Adrenal gland (tissue), 12 donors: ENCODE data around the gene SERPINE2. TPM values are rescaled to one million over a fixed set of nuclear protein-coding genes. Genes with fewer than 3 reads are reported as not detected.

ENCODE experiments used
- DNase-seq, 7 donors: peaks; one replicate each; pipeline ENCODE4 v3.0.0-alpha.2; 2019 to 2020
- H3K27ac ChIP-seq, 5 donors: fragments of 200-600 bp; sonication (generic) in 4 of 5; 1 replicate in 3 of 5; 2 replicates in 2 of 5; pipeline versions ENCODE4 v1.5.1 to v1.8.0; 2016 to 2020; ENCODE audit warnings: mild to moderate bottlenecking in 1 of 5
- H3K27me3 ChIP-seq: fragments of 200-600 bp; 2 replicates; pipeline ENCODE4 v1.8.0; 2021
- H3K36me3 ChIP-seq, 2 donors: fragments of 200-600 bp; replicated peaks in 1 of 2; 1 replicate in 1 of 2; 2 replicates in 1 of 2; pipeline versions ENCODE4 v1.5.1 to v1.8.0; 2018 to 2022
- H3K4me1 ChIP-seq, 2 donors: fragments of 200-600 bp; replicated peaks in 1 of 2; 1 replicate in 1 of 2; 2 replicates in 1 of 2; pipeline versions ENCODE4 v1.5.1 to v1.8.0; 2018 to 2021
- H3K4me3 ChIP-seq, 4 donors: fragments of 200-600 bp; sonication (generic) in 3 of 4; one replicate each; pipeline ENCODE4 v1.5.1; 2016 to 2018
- H3K9me3 ChIP-seq, 3 donors: fragments of 200-600 bp; sonication (generic) in 1 of 3; replicated peaks in 1 of 3; 1 replicate in 2 of 3; 2 replicates in 1 of 3; pipeline versions ENCODE4 v1.5.1 to v1.8.0; 2016 to 2021
- POLR2A ChIP-seq, 2 donors: fragments of 450-650 bp; IDR thresholded peaks; one replicate each; pipeline ENCODE4 v1.6.1; 2017; ENCODE audit warnings: antibody characterized with exemption in 2 of 2, mild to moderate bottlenecking in 2 of 2, moderate library complexity in 1 of 2
- WGBS, 4 donors: extraction: QIAGEN DNeasy Blood & Tissue Kit in 2 of 4; methylation state at CpG; one replicate each; pipeline versions ENCODE4 v1.1.5 to v1.1.7; 2013 to 2017; 5-methylcytosine and 5-hydroxymethylcytosine counted together
- intact Hi-C, 2 donors: fragments of 100-400 bp; cut with DNase I; formaldehyde crosslinking; loops; one replicate each; pipeline versions ENCODE4 v1.14.1 to v1.15.0; 2022 to 2023
- polyA plus RNA-seq, 3 donors: library from polyadenylated mRNA; stranded (reverse); fragments of 200-250 nt in 2 of 3; fragments of 350-450 nt in 1 of 3; fragmentation: Illumina TruSeq in 1 of 3; extraction: RNeasy Lipid Tissue Mini Kit (QIAGEN cat#74804) in 1 of 3; gene quantifications; one replicate each; pipeline ENCODE4 v1.2.3, GENCODE V29; 2013 to 2014
- total RNA-seq, 9 donors: library from RNA; depleted of rRNA in 4 of 9; stranded (reverse); fragments of >200 nt in 4 of 9; fragments of 120-200 nt in 1 of 9; fragmentation: NEBNext Ultra II Directional in 1 of 9; extraction: Animal tissue kit (Norgen Biotek cat#: 25700) in 1 of 9; gene quantifications; one replicate each; pipeline versions ENCODE4 v1.1.0 to v1.2.4, GENCODE V29; 2013 to 2023
- TF ChIP-seq, protein P1 (sequence below), 6 experiments: fragments of 450-650 bp in 4 of 6; fragments of 200-600 bp in 2 of 6; sonication (generic) in 1 of 6; IDR thresholded peaks; 1 replicate in 5 of 6; 2 replicates in 1 of 6; pipeline versions ENCODE4 v1.5.1 to v1.8.0; 2016 to 2021; ENCODE audit warnings: antibody characterized with exemption in 6 of 6, mild to moderate bottlenecking in 2 of 6, moderate library complexity in 1 of 6
- donor health status: healthy with polysubstance abuse.
- donor health status: Bipolar disorder and iron deficiency.
- donor health status: DM: yes; HTN: yes; CAD: no.
- donor health status: DM: no; HTN: no; CAD: no.
- donor health status: DM: no; HTN: no; CAD: no.
- donor health status: DM: yes; HTN: yes; CAD: no.

SERPINE2 gene
- total and polyA plus RNA-seq, 12 donors, result 6.2 to 61.6 (median 16.0) TPM

GRCh38 chr2:224014336-224014735 is 24.8 kb downstream of the SERPINE2 start:
- intact Hi-C loops, result no loop called here
- no peaks in the 10 kb centered on the region for H3K4me1 ChIP-seq
- H3K9me3 ChIP-seq, result no peaks in the 10 kb centered on the region
- H3K36me3 ChIP-seq, result no peaks in the 10 kb centered on the region
- TF ChIP-seq POLR2A (IDR thresholded peaks at IDR 0.05), result no peak
- WGBS, 4 donors, result 80 to 94% (median 89%) methylated on average over 4 of the region's 4 CpGs
- DNase-seq, result no peak
- H3K4me3 ChIP-seq, result no peak overlapping the region
- H3K27ac ChIP-seq, result no peak overlapping the region
- no peaks in the 10 kb centered on the region for H3K27me3 ChIP-seq

- 77 to 89% (median 83%) methylated on average over 1 of the region's 1 CpG for WGBS, 4 donors
- DNase-seq, result no peak
- Histone ChIP-seq H3K9me3 (no peaks in the 10 kb centered on the region), H3K27ac (no peak overlapping the region), H3K4me3 (no peak overlapping the region), H3K4me1 (no peaks in the 10 kb centered on the region), H3K36me3 (no peaks in the 10 kb centered on the region), H3K27me3 (no peaks in the 10 kb centered on the region)
- intact Hi-C loops, result no loop called here
- TF ChIP-seq POLR2A (IDR thresholded peaks at IDR 0.05), result no peak
- TF ChIP-seq, protein P1, sequence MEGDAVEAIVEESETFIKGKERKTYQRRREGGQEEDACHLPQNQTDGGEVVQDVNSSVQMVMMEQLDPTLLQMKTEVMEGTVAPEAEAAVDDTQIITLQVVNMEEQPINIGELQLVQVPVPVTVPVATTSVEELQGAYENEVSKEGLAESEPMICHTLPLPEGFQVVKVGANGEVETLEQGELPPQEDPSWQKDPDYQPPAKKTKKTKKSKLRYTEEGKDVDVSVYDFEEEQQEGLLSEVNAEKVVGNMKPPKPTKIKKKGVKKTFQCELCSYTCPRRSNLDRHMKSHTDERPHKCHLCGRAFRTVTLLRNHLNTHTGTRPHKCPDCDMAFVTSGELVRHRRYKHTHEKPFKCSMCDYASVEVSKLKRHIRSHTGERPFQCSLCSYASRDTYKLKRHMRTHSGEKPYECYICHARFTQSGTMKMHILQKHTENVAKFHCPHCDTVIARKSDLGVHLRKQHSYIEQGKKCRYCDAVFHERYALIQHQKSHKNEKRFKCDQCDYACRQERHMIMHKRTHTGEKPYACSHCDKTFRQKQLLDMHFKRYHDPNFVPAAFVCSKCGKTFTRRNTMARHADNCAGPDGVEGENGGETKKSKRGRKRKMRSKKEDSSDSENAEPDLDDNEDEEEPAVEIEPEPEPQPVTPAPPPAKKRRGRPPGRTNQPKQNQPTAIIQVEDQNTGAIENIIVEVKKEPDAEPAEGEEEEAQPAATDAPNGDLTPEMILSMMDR (IDR thresholded peaks at IDR 0.05), result no peak
Observed at GRCh38 chr2:224011837-224012236, 27.2 kb downstream of the SERPINE2 start.

- no peak overlapping the region for H3K4me3 ChIP-seq
- 79 to 84% (median 81%) methylated on average over 5 of the region's 5 CpGs for WGBS, 4 donors
- no peaks in the 10 kb centered on the region for H3K4me1 ChIP-seq
- no peaks in the 10 kb centered on the region for H3K27me3 ChIP-seq
- H3K36me3 ChIP-seq, result no peaks in the 10 kb centered on the region
- H3K9me3 ChIP-seq, result no peaks in the 10 kb centered on the region
- TF ChIP-seq POLR2A (IDR thresholded peaks at IDR 0.05), result no peak
- TF ChIP-seq, protein P1 (IDR thresholded peaks at IDR 0.05), result no peak
- intact Hi-C loops, result no loop called here
- DNase-seq, result no peak
- no peak overlapping the region for H3K27ac ChIP-seq
Observed at GRCh38 chr2:224009605-224010315, 29.3 kb downstream of the SERPINE2 start.

DNA sequence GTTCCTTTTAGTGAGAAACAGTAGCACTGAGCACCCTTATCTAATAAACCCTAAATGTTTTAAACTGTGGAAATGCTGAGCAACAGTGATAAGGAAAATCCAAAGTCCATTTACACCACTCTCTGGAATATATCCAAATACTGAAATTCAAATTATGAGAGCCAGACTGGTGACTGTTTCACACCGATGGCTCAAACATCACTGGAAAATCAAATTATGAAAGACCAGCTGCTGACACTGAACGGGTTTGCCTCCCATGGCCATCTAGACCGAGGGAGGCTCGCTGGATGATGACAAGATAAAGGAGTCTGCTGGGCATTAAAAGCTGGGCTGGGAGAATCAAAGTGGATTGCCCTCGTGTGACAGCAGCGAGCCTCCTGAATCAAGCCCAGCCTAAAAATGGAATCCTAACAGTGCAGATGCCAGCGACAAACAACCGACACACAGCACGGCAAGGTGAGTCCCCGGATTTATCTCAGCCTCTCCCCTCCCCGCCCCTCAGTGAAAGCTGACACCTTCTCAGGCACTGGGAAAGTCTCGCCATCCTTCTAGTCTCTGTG is 30.3 kb downstream of the SERPINE2 start:
- intact Hi-C loops, result no loop called here
- TF ChIP-seq POLR2A (IDR thresholded peaks at IDR 0.05), result no peak
- TF ChIP-seq, protein P1 (IDR thresholded peaks at IDR 0.05), result no peak
- H3K9me3 ChIP-seq, result no peaks in the 10 kb centered on the region
- H3K4me3 ChIP-seq, result no peak overlapping the region
- H3K36me3 ChIP-seq, result no peaks in the 10 kb centered on the region
- no peaks in the 10 kb centered on the region for H3K27me3 ChIP-seq
- DNase-seq, result peak in 1 of 7 donors; percentile 77
- 69 to 83% (median 78%) methylated on average over 12 of the region's 12 CpGs for WGBS, 4 donors
- H3K27ac ChIP-seq, result no peak overlapping the region
- H3K4me1 ChIP-seq, result no peaks in the 10 kb centered on the region
